Neutrophil (primary cell): ENCODE measurements around the gene VSTM4.

Experiments
- H3K27ac ChIP-seq: fragments of 200-600 bp; sonication (generic); 2 replicates; pipeline ENCODE4 v1.5.1; 2016; ENCODE audit warnings: mild to moderate bottlenecking, moderate library complexity
- H3K27me3 ChIP-seq: fragments of 200-600 bp; sonication (generic); 2 replicates; pipeline ENCODE4 v1.6.0; 2016; ENCODE audit warnings: mild to moderate bottlenecking
- H3K36me3 ChIP-seq: fragments of 200-600 bp; sonication (generic); 2 replicates; pipeline ENCODE4 v1.5.1; 2017
- H3K4me1 ChIP-seq, 2 experiments: fragments of 200-600 bp in 1 of 2; sonication (generic) in 1 of 2; 1 replicate in 1 of 2; 2 replicates in 1 of 2; pipeline versions ENCODE4 v1.5.1 to v1.6.1; 2013 to 2016; ENCODE audit warnings: low read depth in 1 of 2, low read length in 1 of 2, mild to moderate bottlenecking in 1 of 2, moderate library complexity in 1 of 2; ENCODE audit not compliant: control insufficient read depth in 1 of 2, insufficient read depth in 1 of 2
- H3K4me3 ChIP-seq, 2 experiments: fragments of 200-600 bp in 1 of 2; sonication (generic) in 1 of 2; 1 replicate in 1 of 2; 2 replicates in 1 of 2; pipeline ENCODE4 v1.5.1; 2013 to 2016; ENCODE audit warnings: low read depth in 1 of 2, low read length in 1 of 2, mild to moderate bottlenecking in 1 of 2, moderate library complexity in 1 of 2
- H3K9me3 ChIP-seq: fragments of 200-600 bp; sonication (generic); 2 replicates; pipeline ENCODE4 v1.5.1; 2016
- CTCF ChIP-seq: fragments of 200-600 bp; sonication (generic); IDR thresholded peaks from 2 replicates; pipeline ENCODE4 v1.5.1; 2016; ENCODE audit warnings: antibody characterized with exemption

The VSTM4 gene

GRCh38 chr10:49141541-49142332 lies 26.4 kb upstream of the VSTM4 start:
- no peaks in the 10 kb centered on the region for H3K4me1 ChIP-seq
- no peaks in the 10 kb centered on the region for H3K36me3 ChIP-seq
- H3K4me3 ChIP-seq = no peak overlapping the region
- no peaks in the 10 kb centered on the region for H3K27me3 ChIP-seq
- no peak overlapping the region for H3K27ac ChIP-seq
- H3K9me3 ChIP-seq = no peaks in the 10 kb centered on the region
- no peak for TF ChIP-seq CTCF

- Histone ChIP-seq H3K27me3 (no peaks in the 10 kb centered on the region), H3K4me1 (no peaks in the 10 kb centered on the region), H3K27ac (no peak overlapping the region), H3K9me3 (no peaks in the 10 kb centered on the region), H3K4me3 (no peak overlapping the region), H3K36me3 (no peaks in the 10 kb centered on the region)
- TF ChIP-seq CTCF = no peak
Observed at GRCh38 chr10:49140304-49141177, 25.2 kb upstream of the VSTM4 start.

GRCh38 chr10:49139846-49140195 lies 24.5 kb upstream of the VSTM4 start:
- Histone ChIP-seq H3K27me3 (no peaks in the 10 kb centered on the region), H3K27ac (no peak overlapping the region), H3K4me1 (no peaks in the 10 kb centered on the region), H3K36me3 (no peaks in the 10 kb centered on the region), H3K4me3 (no peak overlapping the region), H3K9me3 (no peaks in the 10 kb centered on the region)
- no peak for TF ChIP-seq CTCF

- no peaks in the 10 kb centered on the region for H3K9me3 ChIP-seq
- no peaks in the 10 kb centered on the region for H3K27me3 ChIP-seq
- peaks cover 4% of the 10 kb centered on the region in 2 experiments for H3K4me1 ChIP-seq
- H3K36me3 ChIP-seq = no peaks in the 10 kb centered on the region
- H3K4me3 ChIP-seq = no peak overlapping the region
- TF ChIP-seq CTCF = no peak
- H3K27ac ChIP-seq = no peak overlapping the region
Observed at GRCh38 chr10:49139028-49139845, 23.9 kb upstream of the VSTM4 start.

GRCh38 chr10:49138361-49138891 lies 23.1 kb upstream of the VSTM4 start:
- no peak overlapping the region for H3K4me3 ChIP-seq
- no peaks in the 10 kb centered on the region for H3K9me3 ChIP-seq
- H3K27me3 ChIP-seq = no peaks in the 10 kb centered on the region
- no peak for TF ChIP-seq CTCF
- H3K36me3 ChIP-seq = no peaks in the 10 kb centered on the region
- no peak overlapping the region for H3K27ac ChIP-seq
- H3K4me1 ChIP-seq = peaks cover 5 to 7% of the 10 kb centered on the region in 2 experiments
